ENCODE results near the gene IFTAP.
A peak's percentile ranks its signal among the peaks of the same experiment; 100 is the strongest.
"Not testable (repeated sequence)": the region's sequence is repeated elsewhere in the genome, so short reads cannot be mapped to it uniquely, and the experiment has no call there.

The IFTAP gene

GRCh38 chr11:36657610-36658267 lies 63.4 kb downstream of the IFTAP start:
- no peak for DNase-seq

GRCh38 chr11:36661359-36661758 lies 67.1 kb downstream of the IFTAP start:
- DNase-seq: not testable (repeated sequence)

GRCh38 chr11:36672815-36673450 lies 78.6 kb downstream of the IFTAP start:
- DNase-seq: peak; percentile 59

GRCh38 chr11:36679547-36679946 lies 85.2 kb downstream of the IFTAP start:
- DNase-seq: not testable (repeated sequence)

- no peak for DNase-seq
These were observed 89.5 kb downstream of the IFTAP start for GRCh38 chr11:36683818-36684217.

GRCh38 chr11:36684840-36685801 lies 90.8 kb downstream of the IFTAP start:
- DNase-seq: peak; percentile 50

GRCh38 chr11:36688132-36688531 lies 93.8 kb downstream of the IFTAP start:
- DNase-seq: no peak

- no peak for DNase-seq
These were observed 94.4 kb downstream of the IFTAP start for GRCh38 chr11:36688571-36689291.

GRCh38 chr11:36689442-36689841 lies 95.1 kb downstream of the IFTAP start:
- no peak for DNase-seq

- no peak for DNase-seq
These were observed 98.4 kb downstream of the IFTAP start for GRCh38 chr11:36692704-36693103.

- no peak for DNase-seq
These were observed 99.0 kb downstream of the IFTAP start for GRCh38 chr11:36693139-36693843.

GRCh38 chr11:36695111-36695510 lies 100.8 kb downstream of the IFTAP start:
- no peak for DNase-seq

- DNase-seq: no peak
These were observed 101.3 kb downstream of the IFTAP start for GRCh38 chr11:36695571-36695970.

- no peak for DNase-seq
These were observed 102.2 kb downstream of the IFTAP start for GRCh38 chr11:36696550-36696949.

- DNase-seq: no peak
These were observed 105.0 kb downstream of the IFTAP start for GRCh38 chr11:36699271-36699670.

GRCh38 chr11:36700246-36700645 lies 105.9 kb downstream of the IFTAP start:
- DNase-seq: no peak

- DNase-seq: peak; percentile 25
These were observed 108.2 kb downstream of the IFTAP start for GRCh38 chr11:36702330-36703054.

- DNase-seq: no peak
These were observed 108.7 kb downstream of the IFTAP start for GRCh38 chr11:36703055-36703404.
